Vagina (tissue), 2 donors: ENCODE measurements around the gene RNF8. TPM values are rescaled to one million over a fixed set of nuclear protein-coding genes. Genes with fewer than 3 reads are reported as not detected.
"Not testable (repeated sequence)": the region's sequence is repeated elsewhere in the genome, so short reads cannot be mapped to it uniquely, and the experiment has no call there.

Source experiments
- DNase-seq, 2 donors: peaks; one replicate each; pipeline ENCODE4 v3.0.0-alpha.2; 2017; ENCODE audit errors: extremely low spot score in 2 of 2
- H3K27ac ChIP-seq: fragments of 200-600 bp; sonication (generic); one replicate; pipeline ENCODE4 v1.5.1; 2019
- H3K27me3 ChIP-seq: fragments of 200-600 bp; sonication (generic); one replicate; pipeline ENCODE4 v1.5.1; 2019
- H3K36me3 ChIP-seq, 2 donors: fragments of 200-600 bp; sonication (generic); one replicate each; pipeline ENCODE4 v1.5.1; 2017 to 2019
- H3K4me1 ChIP-seq: fragments of 200-600 bp; sonication (generic); one replicate; pipeline ENCODE4 v1.5.1; 2019
- H3K4me3 ChIP-seq, 2 donors: fragments of 200-600 bp; sonication (generic); 1 replicate in 1 of 2; 2 replicates in 1 of 2; pipeline ENCODE4 v1.5.1; 2016 to 2019
- H3K9me3 ChIP-seq: fragments of 200-600 bp; sonication (generic); one replicate; pipeline ENCODE4 v1.5.1; 2019
- POLR2A ChIP-seq, 2 donors: fragments of 450-650 bp; IDR thresholded peaks; one replicate each; pipeline ENCODE4 v1.6.1; 2017; ENCODE audit warnings: antibody characterized with exemption in 2 of 2, mild to moderate bottlenecking in 2 of 2, moderate library complexity in 2 of 2
- POLR2AphosphoS5 ChIP-seq, 2 donors: sonication (generic); formaldehyde crosslinking; IDR thresholded peaks; one replicate each; pipeline ENCODE4 v1.9.0; 2017; ENCODE audit warnings: antibody characterized with exemption in 2 of 2, mild to moderate bottlenecking in 2 of 2, low read depth in 1 of 2; ENCODE audit not compliant: insufficient read depth in 1 of 2
- intact Hi-C: fragments of 100-400 bp; cut with DNase I; formaldehyde crosslinking; loops from one replicate; pipeline ENCODE4 v1.15.1; 2023
- small RNA-seq: library from RNA; depleted of rRNA; stranded (forward); fragments of <200 nt; gene quantifications from one replicate; pipeline ENCODE3, GENCODE V24; 2016
- total RNA-seq: library from RNA; depleted of rRNA; stranded (reverse); fragments of >200 nt; gene quantifications from one replicate; pipeline ENCODE4 v1.2.3, GENCODE V29; 2016
- TF ChIP-seq, protein P1 (sequence below), 3 experiments: fragments of 450-650 bp in 2 of 3; fragments of 200-600 bp in 1 of 3; sonication (generic) in 1 of 3; IDR thresholded peaks; one replicate each; pipeline ENCODE4 v1.5.1; 2017 to 2019; ENCODE audit warnings: antibody characterized with exemption in 3 of 3, mild to moderate bottlenecking in 2 of 3, moderate library complexity in 2 of 3

RNF8 gene
- total RNA-seq, 1 donor from 2014 or later = 15.0 TPM

GRCh38 chr6:37438930-37439329 lies 85.1 kb downstream of the RNF8 start:
- peaks cover 0 to 31% of the 10 kb centered on the region in 2 donors for H3K36me3 ChIP-seq
- intact Hi-C loops = no loop called here
- TF ChIP-seq POLR2AphosphoS5 (IDR thresholded peaks at IDR 0.05; ENCODE audit: insufficient read depth in 1 of 2, low read depth in 1 of 2) = no peak
- TF ChIP-seq, protein P1, sequence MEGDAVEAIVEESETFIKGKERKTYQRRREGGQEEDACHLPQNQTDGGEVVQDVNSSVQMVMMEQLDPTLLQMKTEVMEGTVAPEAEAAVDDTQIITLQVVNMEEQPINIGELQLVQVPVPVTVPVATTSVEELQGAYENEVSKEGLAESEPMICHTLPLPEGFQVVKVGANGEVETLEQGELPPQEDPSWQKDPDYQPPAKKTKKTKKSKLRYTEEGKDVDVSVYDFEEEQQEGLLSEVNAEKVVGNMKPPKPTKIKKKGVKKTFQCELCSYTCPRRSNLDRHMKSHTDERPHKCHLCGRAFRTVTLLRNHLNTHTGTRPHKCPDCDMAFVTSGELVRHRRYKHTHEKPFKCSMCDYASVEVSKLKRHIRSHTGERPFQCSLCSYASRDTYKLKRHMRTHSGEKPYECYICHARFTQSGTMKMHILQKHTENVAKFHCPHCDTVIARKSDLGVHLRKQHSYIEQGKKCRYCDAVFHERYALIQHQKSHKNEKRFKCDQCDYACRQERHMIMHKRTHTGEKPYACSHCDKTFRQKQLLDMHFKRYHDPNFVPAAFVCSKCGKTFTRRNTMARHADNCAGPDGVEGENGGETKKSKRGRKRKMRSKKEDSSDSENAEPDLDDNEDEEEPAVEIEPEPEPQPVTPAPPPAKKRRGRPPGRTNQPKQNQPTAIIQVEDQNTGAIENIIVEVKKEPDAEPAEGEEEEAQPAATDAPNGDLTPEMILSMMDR (IDR thresholded peaks at IDR 0.05) = no peak
- no peak for TF ChIP-seq POLR2A (IDR thresholded peaks at IDR 0.05)
- H3K4me3 ChIP-seq = no peak overlapping the region
- H3K9me3 ChIP-seq = no peaks in the 10 kb centered on the region
- no peak overlapping the region for H3K27ac ChIP-seq
- H3K27me3 ChIP-seq = no peaks in the 10 kb centered on the region
- DNase-seq = no peak
- peaks cover 29% of the 10 kb centered on the region for H3K4me1 ChIP-seq

DNA sequence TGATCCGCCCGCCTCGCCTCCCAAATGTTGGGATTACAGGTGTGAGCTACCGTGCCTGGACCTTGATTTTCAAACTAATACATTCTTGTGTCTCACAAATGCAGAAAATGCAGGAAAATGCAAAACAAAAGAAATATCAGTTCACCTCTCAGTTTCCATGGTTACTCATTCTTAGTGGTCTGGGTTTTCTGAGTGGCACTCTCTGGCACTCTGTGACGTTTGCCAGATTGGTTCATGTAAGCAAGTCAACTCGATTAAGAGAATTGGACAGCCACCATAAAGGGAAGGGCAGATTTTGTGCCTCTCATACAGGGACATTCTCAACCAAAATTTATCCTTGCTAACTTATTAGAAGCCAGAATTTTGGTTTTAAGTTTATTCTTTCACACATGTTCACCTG lies 87.9 kb downstream of the RNF8 start:
- Histone ChIP-seq H3K9me3 (no peaks in the 10 kb centered on the region), H3K4me3 (no peak overlapping the region), H3K27me3 (no peaks in the 10 kb centered on the region), H3K4me1 (peaks cover 20% of the 10 kb centered on the region), H3K36me3 (peaks cover 0 to 40% of the 10 kb centered on the region in 2 donors), H3K27ac (no peak overlapping the region)
- DNase-seq = no peak
- intact Hi-C loops = no loop called here
- no peak for TF ChIP-seq POLR2A (IDR thresholded peaks at IDR 0.05)
- TF ChIP-seq, protein P1 (IDR thresholded peaks at IDR 0.05) = no peak
- no peak for TF ChIP-seq POLR2AphosphoS5 (IDR thresholded peaks at IDR 0.05; ENCODE audit: insufficient read depth in 1 of 2, low read depth in 1 of 2)

GRCh38 chr6:37442416-37443215 lies 88.8 kb downstream of the RNF8 start:
- intact Hi-C loops = no loop called here
- Histone ChIP-seq H3K27ac (peak overlapping the region; percentile 66), H3K4me1 (peaks cover 20% of the 10 kb centered on the region), H3K9me3 (no peaks in the 10 kb centered on the region), H3K36me3 (peaks cover 0 to 43% of the 10 kb centered on the region in 2 donors), H3K4me3 (peak overlapping the region in 1 of 2 donors; percentile 30), H3K27me3 (no peaks in the 10 kb centered on the region)
- no peak for DNase-seq
- TF ChIP-seq POLR2AphosphoS5 (IDR thresholded peaks at IDR 0.05; ENCODE audit: insufficient read depth in 1 of 2, low read depth in 1 of 2) (no peak), POLR2A (IDR thresholded peaks at IDR 0.05) (no peak)
- TF ChIP-seq, protein P1 (IDR thresholded peaks at IDR 0.05) = no peak

DNA sequence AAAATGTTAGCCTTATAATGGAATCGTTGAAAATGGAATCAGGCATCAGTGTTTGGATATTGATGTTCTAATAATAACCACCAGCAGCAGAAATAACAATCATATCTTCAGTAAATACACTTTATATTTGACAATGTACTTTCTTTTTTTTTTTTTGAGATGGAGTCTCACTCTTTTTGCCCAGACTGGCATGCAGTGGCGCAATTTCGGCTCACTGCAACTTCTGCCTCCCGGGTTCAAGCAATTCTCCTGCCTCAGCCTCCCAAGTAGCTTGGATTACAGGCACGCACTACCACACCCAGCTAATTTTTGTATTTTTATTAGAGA lies 89.4 kb downstream of the RNF8 start:
- H3K4me1 ChIP-seq = peaks cover 20% of the 10 kb centered on the region
- H3K36me3 ChIP-seq = peaks cover 0 to 46% of the 10 kb centered on the region in 2 donors
- DNase-seq, intact Hi-C loops, H3K27me3 ChIP-seq, H3K9me3 ChIP-seq: not testable (repeated sequence)
- H3K4me3 ChIP-seq = peak overlapping the region in 1 of 2 donors; percentile 30
- H3K27ac ChIP-seq = peak overlapping the region; percentile 66

Small RNAs within 50 kb of the gene (small RNA-seq; reads per million reads assigned to genes)
- gene RN7SL273P = not detected

Other genes starting within 250 kb of the RNF8 start
- gene PIM1, start 183.8 kb upstream of the RNF8 start, total RNA-seq = 74.2 TPM
- gene TBC1D22B, start 96.2 kb upstream of the RNF8 start, total RNA-seq = 12.5 TPM
- gene TMEM217, start 95.8 kb upstream of the RNF8 start, total RNA-seq = not detected
- 24.3 TPM for gene CMTR1, start 79.2 kb downstream of the RNF8 start, total RNA-seq
- gene CCDC167, start 145.9 kb downstream of the RNF8 start, total RNA-seq = 34.6 TPM